ENCODE measurements around the gene SLC41A3.
"Not testable (repeated sequence)": the region's sequence is repeated elsewhere in the genome, so short reads cannot be mapped to it uniquely, and the experiment has no call there.

Gene SLC41A3

DNA sequence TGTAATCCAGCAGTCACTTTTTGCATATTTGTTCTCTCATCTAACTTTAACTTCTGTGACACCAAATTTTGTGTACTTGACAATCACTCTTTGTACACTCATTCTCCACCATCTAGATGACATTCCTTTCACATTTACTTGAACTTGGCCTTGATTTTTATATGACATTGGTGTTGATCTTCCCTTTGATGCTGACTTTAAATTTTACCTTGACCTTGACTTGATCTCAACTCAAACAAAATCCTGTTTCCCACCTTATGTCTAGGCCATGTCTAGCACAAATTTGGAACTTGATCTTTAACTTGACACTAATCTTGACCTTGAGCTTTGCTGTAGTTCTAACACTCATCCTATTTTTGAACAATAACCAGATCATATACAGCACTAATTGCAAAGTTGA lies 81.7 kb downstream of the SLC41A3 start:
- Histone ChIP-seq H3K4me2 (ENCODE audit: low read length) (no peak overlapping the region), H3K9me3 (ENCODE audit: low read length) (no peaks in the 10 kb centered on the region), H3K79me2 (ENCODE audit: insufficient read depth, low read length) (no peaks in the 10 kb centered on the region), H3K9ac (ENCODE audit: low read length) (no peak overlapping the region), H3K4me3 (ENCODE audit: low read depth, low read length, poor library complexity, severe bottlenecking) (no peak overlapping the region), H3K4me1 (ENCODE audit: insufficient read depth, low read length, severe bottlenecking) (no peaks in the 10 kb centered on the region), H4K20me1 (ENCODE audit: insufficient read depth, low read length) (no peaks in the 10 kb centered on the region), H3K27ac (ENCODE audit: low read depth, low read length, poor library complexity, severe bottlenecking) (no peak overlapping the region), H3K27me3 (ENCODE audit: insufficient read depth, low read length) (no peaks in the 10 kb centered on the region), H3K36me3 (ENCODE audit: insufficient read depth, low read length) (no peaks in the 10 kb centered on the region), H3F3A (ENCODE audit: insufficient read depth, low read length) (no peaks in the 10 kb centered on the region), H3K9me2 (ENCODE audit: low read depth, low read length) (no peaks in the 10 kb centered on the region), H2AFZ (ENCODE audit: low read length) (no peak overlapping the region)
- TF ChIP-seq, protein P1, sequence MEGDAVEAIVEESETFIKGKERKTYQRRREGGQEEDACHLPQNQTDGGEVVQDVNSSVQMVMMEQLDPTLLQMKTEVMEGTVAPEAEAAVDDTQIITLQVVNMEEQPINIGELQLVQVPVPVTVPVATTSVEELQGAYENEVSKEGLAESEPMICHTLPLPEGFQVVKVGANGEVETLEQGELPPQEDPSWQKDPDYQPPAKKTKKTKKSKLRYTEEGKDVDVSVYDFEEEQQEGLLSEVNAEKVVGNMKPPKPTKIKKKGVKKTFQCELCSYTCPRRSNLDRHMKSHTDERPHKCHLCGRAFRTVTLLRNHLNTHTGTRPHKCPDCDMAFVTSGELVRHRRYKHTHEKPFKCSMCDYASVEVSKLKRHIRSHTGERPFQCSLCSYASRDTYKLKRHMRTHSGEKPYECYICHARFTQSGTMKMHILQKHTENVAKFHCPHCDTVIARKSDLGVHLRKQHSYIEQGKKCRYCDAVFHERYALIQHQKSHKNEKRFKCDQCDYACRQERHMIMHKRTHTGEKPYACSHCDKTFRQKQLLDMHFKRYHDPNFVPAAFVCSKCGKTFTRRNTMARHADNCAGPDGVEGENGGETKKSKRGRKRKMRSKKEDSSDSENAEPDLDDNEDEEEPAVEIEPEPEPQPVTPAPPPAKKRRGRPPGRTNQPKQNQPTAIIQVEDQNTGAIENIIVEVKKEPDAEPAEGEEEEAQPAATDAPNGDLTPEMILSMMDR (IDR thresholded peaks at IDR 0.05; ENCODE audit: low read length): no peak
- TF ChIP-seq EZH2 (IDR thresholded peaks at IDR 0.05; ENCODE audit: borderline replicate concordance, low read length): no peak

DNA sequence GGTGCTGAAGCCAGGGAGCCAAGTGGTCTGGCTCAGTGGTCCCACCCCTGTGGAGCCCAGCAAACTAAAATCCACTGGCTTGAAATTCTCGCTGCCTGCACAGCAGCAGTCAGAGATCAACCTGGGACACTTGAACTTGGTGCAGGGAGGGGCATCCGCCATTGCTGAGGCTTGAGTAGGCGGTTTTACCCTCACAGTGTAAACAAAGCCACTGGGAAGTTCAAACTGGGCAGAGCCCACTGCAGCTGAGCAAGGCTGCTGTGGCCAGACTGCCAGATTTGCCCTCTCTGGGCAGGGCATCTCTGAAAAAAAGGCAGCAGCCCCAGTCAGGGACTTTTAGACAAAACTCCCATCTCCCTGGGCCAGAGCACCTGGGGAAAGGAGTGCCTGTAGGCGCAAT lies 87.2 kb downstream of the SLC41A3 start:
- not testable (repeated sequence) for H3K4me2 ChIP-seq (ENCODE audit: low read length); H3K9me3 ChIP-seq (ENCODE audit: low read length); H3K9ac ChIP-seq (ENCODE audit: low read length); H3K4me1 ChIP-seq (ENCODE audit: insufficient read depth, low read length, severe bottlenecking); H3K4me3 ChIP-seq (ENCODE audit: low read depth, low read length, poor library complexity, severe bottlenecking); H3F3A ChIP-seq (ENCODE audit: insufficient read depth, low read length); H3K27me3 ChIP-seq (ENCODE audit: insufficient read depth, low read length); H2AFZ ChIP-seq (ENCODE audit: low read length); H3K27ac ChIP-seq (ENCODE audit: low read depth, low read length, poor library complexity, severe bottlenecking); H3K79me2 ChIP-seq (ENCODE audit: insufficient read depth, low read length); H3K9me2 ChIP-seq (ENCODE audit: low read depth, low read length); H4K20me1 ChIP-seq (ENCODE audit: insufficient read depth, low read length); H3K36me3 ChIP-seq (ENCODE audit: insufficient read depth, low read length)

DNA sequence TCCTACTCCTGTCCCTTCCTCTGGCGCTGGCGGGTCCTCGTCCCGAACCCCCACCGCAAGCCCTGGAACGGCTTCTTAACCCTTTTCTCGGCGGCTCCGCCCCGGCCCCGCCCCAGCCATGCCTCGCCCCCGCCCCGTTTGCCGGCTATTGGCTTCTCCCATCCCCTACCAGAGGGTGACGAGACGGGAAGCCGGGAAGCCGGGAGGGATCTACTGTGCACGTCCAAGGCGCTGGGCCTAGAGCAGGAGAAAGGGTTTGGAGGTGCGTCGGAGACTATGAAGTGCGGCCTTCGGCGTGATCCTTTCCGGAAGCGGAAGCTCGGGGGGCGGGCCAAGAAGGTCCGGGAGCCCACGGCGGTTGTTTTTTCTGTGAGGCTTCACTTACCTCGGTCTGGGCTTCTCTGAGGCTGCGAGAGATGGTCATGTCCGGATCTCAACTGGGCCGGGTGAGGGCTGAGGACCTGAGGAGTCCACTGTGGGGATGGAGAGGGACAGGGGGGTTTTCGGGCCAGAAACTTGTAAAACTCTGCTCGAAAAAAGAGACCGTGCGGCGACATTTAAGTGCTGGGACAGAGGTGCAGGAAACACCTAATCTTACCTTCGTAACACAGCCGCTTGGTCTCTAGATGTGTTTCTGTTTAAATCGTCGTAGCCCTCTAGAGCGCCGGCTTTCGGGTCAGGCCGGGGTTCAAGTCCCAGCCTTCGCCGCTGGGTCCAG lies 93.5 kb downstream of the SLC41A3 start:
- H3K36me3 ChIP-seq (ENCODE audit: insufficient read depth, low read length): no peaks in the 10 kb centered on the region

DNA sequence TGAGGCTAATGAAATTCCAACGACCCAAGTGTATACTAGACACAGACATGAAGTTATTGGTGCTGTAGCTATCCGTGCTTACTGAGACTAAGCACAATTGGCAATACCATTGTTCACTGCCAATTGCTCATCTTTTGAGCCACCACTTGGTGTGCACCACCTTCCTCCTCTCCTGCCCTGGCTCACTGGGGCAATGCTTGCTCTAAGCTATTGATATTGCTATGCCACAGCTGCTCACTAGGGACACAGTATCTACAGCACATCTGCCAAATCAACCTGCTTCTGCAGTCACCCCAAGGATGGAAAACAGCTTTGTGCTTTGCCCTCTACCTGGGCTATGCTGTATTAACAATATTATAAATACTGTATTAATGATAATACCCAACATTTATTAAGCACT lies 99.0 kb downstream of the SLC41A3 start:
- not testable (repeated sequence) for H3K27ac ChIP-seq (ENCODE audit: low read depth, low read length, poor library complexity, severe bottlenecking); H3K9me3 ChIP-seq (ENCODE audit: low read length); H3K36me3 ChIP-seq (ENCODE audit: insufficient read depth, low read length); H3K4me2 ChIP-seq (ENCODE audit: low read length); H3K9me2 ChIP-seq (ENCODE audit: low read depth, low read length); H2AFZ ChIP-seq (ENCODE audit: low read length); H4K20me1 ChIP-seq (ENCODE audit: insufficient read depth, low read length); H3K4me1 ChIP-seq (ENCODE audit: insufficient read depth, low read length, severe bottlenecking); H3K79me2 ChIP-seq (ENCODE audit: insufficient read depth, low read length); H3K27me3 ChIP-seq (ENCODE audit: insufficient read depth, low read length); H3F3A ChIP-seq (ENCODE audit: insufficient read depth, low read length); H3K4me3 ChIP-seq (ENCODE audit: low read depth, low read length, poor library complexity, severe bottlenecking); H3K9ac ChIP-seq (ENCODE audit: low read length)

More for the DNA sequence above, 93.5 kb downstream of the SLC41A3 start:
- no peak for TF ChIP-seq EZH2 (IDR thresholded peaks at IDR 0.05; ENCODE audit: borderline replicate concordance, low read length)
- TF ChIP-seq, protein P1 (IDR thresholded peaks at IDR 0.05; ENCODE audit: low read length): no peak
- Histone ChIP-seq H2AFZ (ENCODE audit: low read length) (peak overlapping the region; percentile 48), H3K4me1 (ENCODE audit: insufficient read depth, low read length, severe bottlenecking) (peaks cover 16% of the 10 kb centered on the region), H3K4me2 (ENCODE audit: low read length) (peak overlapping the region; percentile 78), H3K27me3 (ENCODE audit: insufficient read depth, low read length) (no peaks in the 10 kb centered on the region), H3K79me2 (ENCODE audit: insufficient read depth, low read length) (no peaks in the 10 kb centered on the region), H4K20me1 (ENCODE audit: insufficient read depth, low read length) (no peaks in the 10 kb centered on the region), H3K9me3 (ENCODE audit: low read length) (no peaks in the 10 kb centered on the region), H3K9me2 (ENCODE audit: low read depth, low read length) (no peaks in the 10 kb centered on the region), H3F3A (ENCODE audit: insufficient read depth, low read length) (no peaks in the 10 kb centered on the region), H3K27ac (ENCODE audit: low read depth, low read length, poor library complexity, severe bottlenecking) (peak overlapping the region; percentile 46), H3K9ac (ENCODE audit: low read length) (peak overlapping the region; percentile 76), H3K4me3 (ENCODE audit: low read depth, low read length, poor library complexity, severe bottlenecking) (peak overlapping the region; percentile 72)

DNA sequence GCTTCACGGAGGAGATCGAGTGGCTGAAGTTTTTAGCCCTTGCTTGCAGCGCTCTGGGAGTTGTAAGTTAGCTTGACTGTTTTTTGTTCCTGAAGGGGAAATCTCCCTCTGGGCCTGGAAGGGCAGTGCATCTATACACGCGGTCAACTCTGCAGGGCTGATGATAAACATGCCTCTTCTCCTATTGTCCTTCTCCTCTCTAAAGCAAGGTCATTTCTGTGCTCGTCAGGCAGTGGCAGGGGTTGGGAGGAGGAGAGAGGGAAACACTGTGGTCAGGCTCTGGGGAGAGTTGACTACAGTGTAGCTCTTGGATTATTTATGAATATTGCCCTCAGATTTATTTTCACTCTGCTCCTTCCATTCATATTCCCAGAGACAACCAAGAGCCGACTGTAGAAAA lies 106.8 kb downstream of the SLC41A3 start:
- H4K20me1 ChIP-seq (ENCODE audit: insufficient read depth, low read length); H3K4me1 ChIP-seq (ENCODE audit: insufficient read depth, low read length, severe bottlenecking); H3K36me3 ChIP-seq (ENCODE audit: insufficient read depth, low read length); H3F3A ChIP-seq (ENCODE audit: insufficient read depth, low read length); H3K9me3 ChIP-seq (ENCODE audit: low read length); H2AFZ ChIP-seq (ENCODE audit: low read length); H3K79me2 ChIP-seq (ENCODE audit: insufficient read depth, low read length); H3K9me2 ChIP-seq (ENCODE audit: low read depth, low read length); H3K27ac ChIP-seq (ENCODE audit: low read depth, low read length, poor library complexity, severe bottlenecking); H3K4me3 ChIP-seq (ENCODE audit: low read depth, low read length, poor library complexity, severe bottlenecking); H3K27me3 ChIP-seq (ENCODE audit: insufficient read depth, low read length); H3K9ac ChIP-seq (ENCODE audit: low read length); H3K4me2 ChIP-seq (ENCODE audit: low read length): not testable (repeated sequence)

DNA sequence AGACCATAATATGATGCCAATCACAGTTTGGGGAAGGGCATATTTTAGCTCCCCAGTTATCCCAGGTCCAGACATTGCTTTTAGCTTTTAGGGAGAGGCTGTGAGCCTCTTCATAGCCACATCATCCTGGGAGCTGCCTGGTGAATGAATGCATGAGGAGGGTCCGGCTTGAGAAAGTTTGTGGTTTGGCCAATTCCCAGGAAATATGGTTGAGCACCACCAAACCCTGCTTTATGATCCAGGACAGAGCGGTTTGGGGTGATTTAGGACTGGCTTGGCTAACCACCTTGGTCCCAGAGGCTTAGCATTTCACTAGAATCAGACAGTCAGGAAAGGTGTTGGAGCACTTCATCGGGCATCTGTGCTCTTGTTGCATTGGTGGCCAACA lies 107.9 kb downstream of the SLC41A3 start:
- not testable (repeated sequence) for H3K4me1 ChIP-seq (ENCODE audit: insufficient read depth, low read length, severe bottlenecking); H3K27me3 ChIP-seq (ENCODE audit: insufficient read depth, low read length); H4K20me1 ChIP-seq (ENCODE audit: insufficient read depth, low read length); H3K9ac ChIP-seq (ENCODE audit: low read length); H3K9me2 ChIP-seq (ENCODE audit: low read depth, low read length); H3F3A ChIP-seq (ENCODE audit: insufficient read depth, low read length); H3K9me3 ChIP-seq (ENCODE audit: low read length); H3K4me3 ChIP-seq (ENCODE audit: low read depth, low read length, poor library complexity, severe bottlenecking); H3K4me2 ChIP-seq (ENCODE audit: low read length); H3K79me2 ChIP-seq (ENCODE audit: insufficient read depth, low read length); H3K36me3 ChIP-seq (ENCODE audit: insufficient read depth, low read length); H2AFZ ChIP-seq (ENCODE audit: low read length); H3K27ac ChIP-seq (ENCODE audit: low read depth, low read length, poor library complexity, severe bottlenecking)
